PFSK-1 (cell line): ENCODE results near the gene KIN.

Experiments
- FOXP2 ChIP-seq: optimal IDR thresholded peaks from 2 replicates; pipeline ENCODE3; 2011; ENCODE audit warnings: borderline replicate concordance, control low read depth, inconsistent platforms; ENCODE audit not compliant: insufficient read depth; ENCODE audit errors: extremely low read length, extremely low read depth
- POLR2AphosphoS5 ChIP-seq: IDR thresholded peaks from 2 replicates; pipeline ENCODE4 v1.6.1; 2012; ENCODE audit warnings: low read depth, mild to moderate bottlenecking, control low read depth, low read length, moderate library complexity
- REST ChIP-seq, 2 experiments: IDR thresholded peaks; 2 replicates each; pipeline versions ENCODE4 v1.6.1 to v1.8.0; 2011 to 2012; ENCODE audit warnings: low read depth in 2 of 2, low read length in 2 of 2, control low read depth in 1 of 2, inconsistent platforms in 1 of 2, mild to moderate bottlenecking in 1 of 2, moderate library complexity in 1 of 2; ENCODE audit not compliant: insufficient read depth in 1 of 2
- SIN3A ChIP-seq: IDR thresholded peaks from 2 replicates; pipeline ENCODE4 v1.6.1; 2012; ENCODE audit warnings: mild to moderate bottlenecking, low read length, moderate library complexity, borderline replicate concordance; ENCODE audit not compliant: insufficient read depth
- TAF1 ChIP-seq: IDR thresholded peaks from 2 replicates; pipeline ENCODE4 v1.6.1; 2012; ENCODE audit warnings: low read length, control low read depth, borderline replicate concordance; ENCODE audit not compliant: insufficient read depth

KIN gene

GRCh38 chr10:7789390-7789789 is 1.6 kb upstream of the KIN start:
- no peak for TF ChIP-seq SIN3A
- no peak for TF ChIP-seq TAF1
- no peak for TF ChIP-seq POLR2AphosphoS5
- TF ChIP-seq FOXP2 = no peak
- no peak for TF ChIP-seq REST (IDR thresholded peaks at IDR 0.05; ENCODE audit: insufficient read depth in 1 of 2, low read depth in 2 of 2, low read length in 2 of 2)

GRCh38 chr10:7788639-7789286 is 970 bp upstream of the KIN start:
- TF ChIP-seq FOXP2 = no peak
- no peak for TF ChIP-seq SIN3A
- TF ChIP-seq TAF1 = no peak
- TF ChIP-seq POLR2AphosphoS5 = no peak; the same call in 1 of the 2 replicates
- TF ChIP-seq REST (IDR thresholded peaks at IDR 0.05; ENCODE audit: insufficient read depth in 1 of 2, low read depth in 2 of 2, low read length in 2 of 2) = no peak

- no peak for TF ChIP-seq TAF1
- TF ChIP-seq FOXP2 = no peak
- TF ChIP-seq REST (IDR thresholded peaks at IDR 0.05; ENCODE audit: insufficient read depth in 1 of 2, low read depth in 2 of 2, low read length in 2 of 2) = no peak
- TF ChIP-seq POLR2AphosphoS5 = no peak
- TF ChIP-seq SIN3A = no peak
Observed at GRCh38 chr10:7787150-7787856, 490 bp downstream of the KIN start.

GRCh38 chr10:7786430-7786829 is 1.4 kb downstream of the KIN start:
- TF ChIP-seq TAF1 (no peak), FOXP2 (no peak)

- TF ChIP-seq TAF1 (no peak), SIN3A (no peak), REST (IDR thresholded peaks at IDR 0.05; ENCODE audit: insufficient read depth in 1 of 2, low read depth in 2 of 2, low read length in 2 of 2) (no peak), FOXP2 (no peak), POLR2AphosphoS5 (no peak)
Observed at GRCh38 chr10:7776777-7777176, 11.0 kb downstream of the KIN start.
